Activated CD4-positive, alpha-beta T cell treated with anti-CD3 and anti-CD28 coated beads for 48 hours (primary cell): ENCODE results near the gene THYN1.
"Not testable (repeated sequence)": the region's sequence is repeated elsewhere in the genome, so short reads cannot be mapped to it uniquely, and the experiment has no call there.

Source experiments
- DNase-seq: peaks from one replicate; pipeline ENCODE4 v3.0.0-alpha.2; 2020

THYN1 gene

DNA sequence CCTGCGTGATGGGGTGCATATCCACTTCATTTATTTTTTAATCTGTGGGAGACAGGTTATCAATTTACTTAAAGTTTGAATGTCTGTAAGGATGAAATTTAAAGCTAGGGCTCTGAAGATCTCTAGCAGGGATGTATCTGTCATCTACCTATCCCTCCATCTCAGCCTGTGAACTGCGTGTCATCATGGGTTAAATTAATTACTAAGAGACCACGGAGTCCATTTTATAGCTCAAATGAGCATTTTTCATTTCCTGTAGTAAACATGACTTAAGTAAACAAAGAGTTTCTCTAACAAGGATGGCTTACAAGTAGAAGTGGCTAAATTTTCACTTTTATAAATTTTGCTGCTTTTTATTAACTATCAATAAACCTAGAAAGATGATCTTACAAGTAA, 20.2 kb upstream of the THYN1 start:
- no peak for DNase-seq

DNA sequence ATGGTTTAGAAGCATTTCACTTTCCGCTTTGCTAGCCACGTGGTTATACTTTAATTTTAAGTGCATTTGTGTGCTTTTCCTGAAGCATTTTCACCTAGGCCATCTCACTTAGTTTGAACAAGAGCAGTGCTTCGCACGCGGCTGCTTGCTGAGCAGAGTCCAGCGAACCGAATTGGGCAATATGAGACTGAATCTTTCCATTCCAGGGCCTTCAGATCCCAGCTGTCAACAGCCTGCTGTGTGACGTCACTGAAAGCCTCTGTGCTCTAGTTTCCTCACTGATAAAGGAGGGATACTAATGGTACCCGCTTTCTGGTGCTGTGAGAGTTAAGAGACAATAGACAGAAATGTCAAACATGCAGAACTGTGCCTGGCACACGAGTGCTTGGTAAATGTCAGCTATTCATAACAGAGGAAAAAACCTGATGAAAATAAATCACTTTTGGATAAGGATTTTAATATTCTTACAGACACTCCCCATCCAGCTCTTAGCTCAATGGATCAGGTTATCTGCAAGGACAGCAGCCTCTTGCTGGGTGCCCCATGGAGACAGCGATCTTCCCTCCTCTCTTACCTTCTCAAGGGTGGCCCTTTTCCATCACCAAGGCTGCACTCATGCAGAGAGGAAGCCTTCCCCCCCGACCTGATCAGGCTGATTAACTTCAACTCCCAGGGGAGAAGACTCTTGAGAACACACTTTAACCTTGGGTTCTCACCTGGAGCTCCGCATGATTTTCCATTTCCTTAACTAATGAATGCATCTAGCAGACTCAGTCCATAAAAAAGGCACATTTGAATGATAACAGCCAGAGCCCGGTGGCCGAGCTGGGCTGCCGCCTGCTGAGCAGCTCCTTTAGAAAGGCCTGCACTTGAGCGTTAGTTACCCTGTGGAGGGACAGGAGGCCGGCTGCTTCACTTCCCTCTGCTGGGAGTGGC, 19.5 kb upstream of the THYN1 start:
- DNase-seq = no peak

DNA sequence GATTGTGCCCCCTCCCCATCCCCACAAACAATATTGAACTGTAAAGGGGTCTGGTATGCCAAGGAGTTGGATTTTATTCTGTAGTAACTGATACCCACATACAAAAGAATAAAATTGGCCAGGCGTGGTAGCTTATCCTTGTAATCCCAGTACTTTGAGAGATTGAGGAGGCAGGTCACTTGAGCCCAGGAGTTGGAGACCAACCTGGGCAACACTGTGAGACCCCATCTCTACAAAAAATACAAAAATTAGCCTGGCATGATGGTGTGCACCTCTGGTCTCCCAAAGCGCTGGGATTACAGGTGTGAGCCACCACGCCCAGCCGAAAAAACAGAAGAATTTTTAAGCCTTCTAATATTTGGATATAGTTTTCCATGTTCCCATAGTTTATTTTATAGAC, 18.8 kb upstream of the THYN1 start:
- DNase-seq = no peak

DNA sequence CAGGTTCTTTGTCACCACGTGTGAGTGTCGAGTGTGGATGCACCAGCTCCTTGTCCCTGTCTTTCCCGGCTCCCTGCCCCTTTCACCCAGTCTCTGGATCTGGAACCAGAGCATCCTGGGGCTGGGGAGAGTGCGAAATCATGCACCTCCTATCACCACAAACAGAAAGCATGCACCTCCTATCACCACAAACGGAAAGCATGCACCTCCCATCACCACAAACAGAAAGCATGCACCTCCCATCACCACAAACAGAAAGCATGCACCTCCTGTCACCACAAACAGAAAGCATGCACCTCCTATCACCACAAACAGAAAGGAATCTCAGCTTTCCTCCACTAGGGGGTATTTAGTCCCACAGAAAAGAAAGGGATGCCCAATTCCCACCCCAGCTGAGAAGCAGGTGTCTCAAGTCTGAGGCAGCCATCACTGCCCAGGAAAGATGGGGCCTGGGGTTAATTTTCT, 17.1 kb upstream of the THYN1 start:
- DNase-seq = no peak

DNA sequence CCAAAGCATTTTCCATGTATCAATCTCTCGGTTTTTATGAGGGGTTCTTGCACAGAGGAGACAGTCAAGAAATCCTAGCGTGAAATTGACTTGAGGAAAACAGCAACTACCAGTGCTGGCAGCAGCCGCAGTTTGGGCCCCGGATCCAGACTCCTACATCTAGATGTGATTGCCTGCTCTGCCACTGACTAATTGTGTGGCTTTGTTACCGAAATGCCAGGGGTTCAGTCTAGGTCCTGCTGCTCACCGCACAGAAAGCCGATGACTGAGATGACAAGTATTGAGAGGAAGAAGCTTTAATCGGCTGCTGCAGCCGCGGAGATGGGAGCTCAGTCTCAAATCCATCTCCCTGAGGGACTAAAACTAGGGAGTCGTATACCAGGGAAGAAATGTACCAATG, 14.8 kb upstream of the THYN1 start:
- no peak for DNase-seq

DNA sequence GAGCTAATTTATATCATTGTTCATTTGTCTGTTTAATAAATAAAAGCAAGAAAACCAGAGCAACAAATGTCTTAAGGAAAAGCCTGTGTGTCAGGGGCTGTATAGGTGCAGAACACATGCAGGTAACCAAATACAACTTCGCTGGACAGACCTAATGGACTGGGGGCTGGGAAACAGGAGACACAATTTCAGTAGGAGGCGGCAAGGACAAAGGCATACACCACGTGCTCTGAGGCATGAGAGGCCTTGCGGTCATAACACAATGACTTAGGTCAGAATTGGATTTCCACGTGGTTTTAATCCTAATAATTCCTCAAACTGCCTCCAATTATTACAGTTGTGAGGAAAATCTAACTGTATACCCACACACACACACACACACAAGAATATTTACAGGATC, 14.3 kb upstream of the THYN1 start:
- no peak for DNase-seq

DNA sequence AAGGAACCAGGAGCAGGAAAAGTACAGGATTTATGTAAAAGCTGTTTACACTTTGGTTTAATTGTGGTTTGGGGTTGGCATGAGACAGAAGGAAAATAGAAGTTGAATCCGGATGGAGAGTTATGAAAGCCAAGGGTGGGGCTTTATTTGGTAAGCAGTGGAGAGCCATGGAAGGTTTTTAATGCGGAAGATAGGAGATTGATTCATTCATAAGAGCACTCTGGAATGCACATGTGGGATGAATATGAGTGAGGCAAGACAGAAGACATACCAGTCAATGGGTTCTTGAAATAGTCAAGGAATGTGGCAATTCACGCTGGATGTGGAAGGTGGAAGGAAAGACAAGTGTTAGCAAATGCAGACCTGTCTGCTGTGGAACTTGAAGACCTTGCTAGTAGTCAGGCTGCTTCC, 13.7 kb upstream of the THYN1 start:
- DNase-seq = no peak

DNA sequence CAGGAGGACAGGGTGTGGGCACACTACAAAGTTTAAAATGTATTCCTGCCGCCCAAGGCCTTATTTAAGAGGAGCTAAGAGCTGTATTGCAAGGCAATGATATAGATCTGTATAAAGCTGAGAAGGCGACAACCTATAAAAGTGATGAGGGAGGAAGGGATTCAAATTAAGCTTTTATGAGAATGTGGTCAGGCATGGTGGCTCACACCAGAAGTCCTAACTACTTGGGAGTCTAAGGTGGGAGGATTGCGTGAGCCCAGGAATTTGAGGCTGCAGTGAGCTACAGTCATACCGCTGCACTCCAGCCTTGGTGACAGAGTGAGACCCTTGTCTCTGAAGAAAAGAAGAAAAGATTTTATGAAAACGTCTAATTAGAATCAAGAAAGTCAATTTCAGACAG, 13.3 kb upstream of the THYN1 start:
- no peak for DNase-seq

DNA sequence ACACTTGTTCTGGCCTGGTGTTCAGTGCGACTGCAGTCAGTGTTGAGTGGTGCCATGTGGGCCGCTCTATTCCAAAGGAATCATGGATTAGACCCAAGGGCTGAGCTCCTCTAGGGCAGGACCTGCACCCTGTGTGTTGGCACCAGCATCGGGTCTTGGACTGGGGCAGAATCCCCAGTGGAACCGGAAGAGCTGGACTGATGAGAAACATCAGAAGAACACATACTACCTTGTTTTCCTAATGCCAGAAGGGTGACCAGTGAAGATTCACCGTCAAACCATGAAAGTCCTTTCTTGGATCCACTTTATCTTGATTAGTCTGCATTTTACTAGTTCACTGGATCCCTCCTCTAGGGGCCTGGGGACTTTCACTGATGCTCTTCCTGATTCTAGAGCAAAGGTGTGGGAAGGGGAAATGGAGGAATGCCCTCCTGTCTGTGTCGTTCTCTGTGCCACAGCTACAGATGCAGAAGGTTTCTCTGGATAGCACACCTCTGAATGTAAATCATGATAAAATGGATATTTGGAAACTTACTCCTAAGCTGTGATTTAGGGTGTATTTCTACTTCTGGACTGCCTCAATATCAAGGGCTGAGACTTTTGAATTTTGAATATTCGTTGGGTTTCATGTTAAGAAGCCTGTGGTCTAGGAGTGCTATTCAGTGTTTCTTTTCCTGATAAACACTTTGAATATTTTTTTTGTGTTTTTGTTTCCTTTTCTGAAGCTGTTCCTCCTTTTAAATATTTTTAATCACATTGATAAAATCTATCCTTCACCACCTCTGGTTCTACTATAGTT, 12.0 kb upstream of the THYN1 start:
- no peak for DNase-seq

DNA sequence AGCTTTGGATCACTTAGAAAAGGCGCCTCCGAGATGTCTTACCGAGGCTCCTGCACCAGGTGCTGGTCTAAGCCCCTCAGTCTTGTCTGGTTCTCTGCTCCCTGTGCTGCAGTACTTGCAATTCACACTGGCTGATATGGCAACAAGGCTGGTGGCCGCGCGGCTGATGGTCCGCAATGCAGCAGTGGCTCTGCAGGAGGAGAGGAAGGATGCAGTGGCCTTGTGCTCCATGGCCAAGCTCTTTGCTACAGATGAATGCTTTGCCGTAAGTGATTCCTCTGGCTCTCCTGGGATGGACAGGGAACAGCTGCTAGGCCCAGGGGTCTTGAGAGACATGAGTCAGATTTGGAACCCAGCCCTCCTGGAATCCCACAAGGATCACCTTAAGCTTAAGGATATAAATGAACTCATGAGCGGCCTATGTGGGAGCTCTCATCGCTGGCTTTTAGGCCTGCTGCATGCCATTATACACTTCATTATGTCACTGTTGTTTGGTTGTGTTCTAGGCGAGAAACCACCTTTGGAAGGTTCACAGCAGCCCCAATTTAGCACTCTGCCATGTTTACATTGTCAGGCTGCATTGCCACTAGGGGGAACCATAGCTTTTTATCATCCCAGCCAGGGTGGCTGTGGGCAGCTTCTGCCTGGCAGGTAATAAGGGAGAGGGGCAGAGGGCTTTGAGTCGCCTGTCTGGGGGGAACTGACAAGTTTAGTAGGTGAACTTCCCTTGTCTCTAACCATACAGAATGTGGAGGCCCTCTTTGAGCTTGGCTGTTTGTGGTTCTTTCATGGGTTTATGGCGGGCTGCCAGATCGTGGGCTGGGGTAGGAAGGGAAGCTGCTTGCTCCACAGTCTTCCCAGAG, 8.7 kb upstream of the THYN1 start:
- peak; percentile 45 for DNase-seq

DNA sequence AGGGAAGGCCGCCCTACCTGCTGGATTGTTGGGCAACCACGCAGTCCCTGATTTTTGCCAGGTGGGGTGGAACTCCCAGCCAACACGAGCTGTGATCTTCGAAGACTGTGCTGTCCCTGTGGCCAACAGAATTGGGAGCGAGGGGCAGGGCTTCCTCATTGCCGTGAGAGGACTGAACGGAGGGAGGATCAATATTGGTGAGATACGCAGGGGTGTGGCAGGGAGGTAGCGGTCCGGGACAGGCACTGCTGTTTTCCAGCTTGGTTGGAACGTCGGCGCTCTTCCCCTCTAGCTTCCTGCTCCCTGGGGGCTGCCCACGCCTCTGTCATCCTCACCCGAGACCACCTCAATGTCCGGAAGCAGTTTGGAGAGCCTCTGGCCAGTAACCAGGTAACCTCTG, 7.8 kb upstream of the THYN1 start:
- no peak for DNase-seq

DNA sequence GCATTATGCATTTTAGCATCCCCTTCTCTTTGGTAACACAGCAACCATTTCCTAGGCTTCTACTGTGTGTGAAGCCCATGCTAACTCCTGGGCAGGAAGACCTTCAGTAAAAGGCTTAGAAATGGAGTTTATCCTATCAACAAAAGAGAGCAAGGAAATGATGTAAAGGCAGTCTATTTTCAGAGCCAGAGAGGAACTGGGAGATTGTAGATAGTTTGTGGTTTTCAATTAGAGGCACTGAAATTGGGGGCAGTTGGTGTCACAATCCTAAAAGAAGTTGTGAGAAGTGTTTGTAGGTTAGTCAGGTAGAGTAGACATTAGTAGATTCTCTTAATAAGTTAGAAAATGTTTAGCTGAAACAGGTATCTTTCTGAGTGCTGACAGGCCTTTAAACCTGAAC, 7.4 kb upstream of the THYN1 start:
- no peak for DNase-seq

DNA sequence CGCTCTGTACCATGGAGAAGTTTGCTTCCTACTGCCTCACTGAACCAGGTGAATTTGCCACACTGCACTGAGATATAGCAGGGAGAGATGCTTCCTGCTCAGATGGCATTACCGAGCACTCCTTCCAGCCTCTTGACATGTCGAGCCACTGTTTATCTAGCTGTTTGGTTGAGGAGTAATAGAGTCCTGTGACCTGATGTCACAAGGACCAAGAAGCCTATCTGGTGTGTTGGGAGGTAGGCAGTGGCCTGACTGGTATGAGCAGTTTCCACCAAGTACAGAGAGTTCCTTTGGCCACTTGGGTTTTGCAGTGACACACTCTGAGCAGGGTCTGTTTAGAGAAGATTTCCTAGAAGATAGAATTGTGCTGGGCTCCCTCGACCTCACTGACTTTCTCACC, 5.4 kb upstream of the THYN1 start:
- DNase-seq = no peak

DNA sequence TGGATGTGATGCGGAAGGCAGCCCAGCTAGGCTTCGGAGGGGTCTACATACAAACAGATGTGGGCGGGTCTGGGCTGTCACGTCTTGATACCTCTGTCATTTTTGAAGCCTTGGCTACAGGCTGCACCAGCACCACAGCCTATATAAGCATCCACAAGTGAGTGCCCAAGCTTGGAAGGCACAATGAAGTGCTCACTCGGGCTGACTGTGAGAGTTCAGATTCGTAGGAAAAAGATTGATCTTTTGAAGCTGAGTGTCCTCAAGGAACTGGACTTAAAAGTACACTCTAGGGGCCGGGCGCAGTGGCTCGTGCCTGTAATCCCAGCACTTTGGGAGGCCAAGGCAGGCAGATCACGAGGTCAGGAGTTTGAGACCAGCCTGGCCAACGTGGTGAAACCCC, 3.9 kb upstream of the THYN1 start:
- DNase-seq = no peak

DNA sequence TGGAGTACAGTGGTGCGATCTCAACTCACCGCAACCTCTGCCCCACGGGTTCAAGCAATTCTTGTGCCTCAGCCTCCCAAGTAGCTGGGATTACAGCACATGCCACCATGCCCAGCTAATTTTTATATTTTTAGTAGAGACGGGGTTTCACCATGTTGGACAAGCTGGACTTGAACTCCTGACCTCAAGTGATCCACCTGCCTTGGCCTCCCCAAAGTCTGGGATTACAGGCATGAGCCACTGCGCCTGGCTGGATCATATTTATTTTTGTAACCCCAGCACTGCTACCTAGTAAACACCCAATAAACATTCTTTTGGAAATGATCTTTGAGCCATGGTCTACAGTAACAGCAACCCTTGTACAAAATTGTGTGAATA, 2.0 kb upstream of the THYN1 start:
- not testable (repeated sequence) for DNase-seq

DNA sequence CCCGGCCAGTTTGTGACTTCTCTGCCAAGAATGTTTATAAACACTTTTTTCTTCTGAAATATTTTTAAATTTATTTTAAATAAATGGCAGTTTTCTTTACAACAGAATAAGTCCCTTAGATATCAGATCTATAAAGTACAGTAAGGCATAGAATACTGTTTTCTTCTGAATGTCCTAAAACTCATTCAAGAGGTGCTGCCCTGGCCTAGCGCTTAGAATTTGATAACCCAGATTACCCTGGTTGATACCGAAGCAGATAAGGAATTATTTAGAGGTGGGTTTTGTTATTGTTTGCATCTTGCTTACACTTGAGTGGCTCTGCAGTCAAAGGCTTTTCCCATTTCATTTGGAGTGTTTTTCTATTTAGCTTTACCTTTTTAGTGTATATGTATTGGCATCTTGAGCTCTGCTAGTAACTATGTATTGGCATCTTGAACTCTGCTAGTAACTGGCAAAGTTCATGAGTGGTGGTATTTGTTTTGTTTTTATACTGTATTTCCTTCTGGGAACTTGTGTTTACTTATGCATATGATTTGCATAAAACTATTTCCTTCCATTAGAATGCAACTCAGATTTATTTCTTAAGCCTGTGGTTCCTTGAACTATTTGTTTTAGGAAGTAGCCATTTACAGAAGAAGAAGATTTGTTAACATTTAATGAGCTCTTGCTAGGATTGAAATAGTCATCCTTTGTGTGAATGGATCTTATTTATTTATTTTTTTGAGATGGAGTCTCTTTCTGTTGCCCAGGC, 1.5 kb upstream of the THYN1 start:
- no peak for DNase-seq

DNA sequence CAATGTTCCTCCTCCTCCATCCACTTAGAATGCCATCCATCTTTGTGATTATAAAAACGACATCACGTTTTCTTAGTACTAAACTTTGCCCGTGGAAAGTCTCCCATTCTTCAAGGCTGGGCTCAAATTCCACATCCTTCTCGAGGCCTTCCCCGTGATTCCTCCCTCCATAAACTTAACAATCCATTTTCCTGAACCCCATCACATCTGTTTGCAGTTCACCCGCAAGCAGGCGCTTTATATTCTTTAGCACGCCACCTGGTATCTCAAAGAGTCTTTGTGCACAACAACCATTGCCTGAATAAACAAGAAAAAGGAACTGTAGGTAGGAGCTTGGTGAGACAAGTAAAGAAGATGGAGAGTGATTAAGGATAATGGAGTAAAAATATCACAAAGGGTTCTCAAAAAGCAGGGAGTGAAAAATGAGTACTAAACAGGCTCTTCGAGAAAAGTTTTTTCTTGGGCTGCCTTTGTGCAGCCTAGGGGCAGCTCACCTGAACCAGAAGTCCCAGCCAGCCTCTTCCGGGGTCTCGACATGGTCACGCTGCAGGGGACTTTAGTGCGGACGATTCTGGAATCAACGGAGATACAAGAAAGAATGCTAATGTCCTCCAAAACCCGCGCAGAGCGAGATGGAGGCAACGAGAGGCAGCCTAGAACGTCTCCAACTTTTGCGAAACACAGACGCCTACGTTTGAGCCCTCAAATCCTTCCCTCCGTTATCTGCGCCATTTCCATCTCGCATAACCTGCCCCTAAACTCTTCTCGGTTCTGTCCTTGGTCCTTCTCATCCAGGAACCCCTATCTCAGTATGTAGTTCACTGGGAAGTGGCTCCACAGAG, 585 bp downstream of the THYN1 start:
- peak; percentile 51 for DNase-seq

DNA sequence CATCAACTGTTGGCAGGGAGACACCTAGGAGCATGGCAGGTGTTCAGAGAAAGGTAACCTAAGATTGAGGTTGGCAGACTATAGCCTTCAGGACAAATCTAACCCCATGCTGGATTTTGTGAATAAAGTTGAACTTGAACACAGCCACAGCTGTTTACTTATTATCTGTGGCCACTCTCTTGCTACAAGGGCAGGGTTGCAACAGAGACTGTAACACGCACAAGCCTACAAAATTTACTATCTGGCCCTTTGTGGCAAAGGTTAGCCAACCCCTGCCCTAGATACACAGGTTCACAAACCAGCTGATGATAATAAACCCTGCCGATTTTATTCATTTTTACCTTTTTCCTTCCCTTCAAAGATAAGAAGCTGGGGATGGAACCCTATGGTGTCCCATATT, 2.5 kb downstream of the THYN1 start:
- no peak for DNase-seq

DNA sequence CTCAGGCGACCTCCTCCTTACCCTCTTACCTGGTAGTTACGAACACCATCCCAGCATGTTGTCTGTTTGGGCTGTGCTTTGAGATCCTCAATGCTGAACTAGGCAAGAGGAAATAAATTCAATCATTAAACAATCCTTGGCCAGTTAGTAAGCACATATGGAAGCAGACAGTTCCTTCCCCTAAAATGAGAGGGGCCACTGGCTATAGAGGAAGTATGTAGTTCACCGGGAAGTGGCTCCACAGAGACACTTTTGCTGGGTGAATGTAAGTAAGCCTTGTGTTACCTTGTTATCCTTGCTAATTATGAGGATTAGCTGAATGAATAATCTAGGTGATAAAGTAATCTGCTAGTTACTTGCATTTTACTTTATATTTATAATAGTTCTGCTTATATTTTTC, 2.9 kb downstream of the THYN1 start:
- no peak for DNase-seq

DNA sequence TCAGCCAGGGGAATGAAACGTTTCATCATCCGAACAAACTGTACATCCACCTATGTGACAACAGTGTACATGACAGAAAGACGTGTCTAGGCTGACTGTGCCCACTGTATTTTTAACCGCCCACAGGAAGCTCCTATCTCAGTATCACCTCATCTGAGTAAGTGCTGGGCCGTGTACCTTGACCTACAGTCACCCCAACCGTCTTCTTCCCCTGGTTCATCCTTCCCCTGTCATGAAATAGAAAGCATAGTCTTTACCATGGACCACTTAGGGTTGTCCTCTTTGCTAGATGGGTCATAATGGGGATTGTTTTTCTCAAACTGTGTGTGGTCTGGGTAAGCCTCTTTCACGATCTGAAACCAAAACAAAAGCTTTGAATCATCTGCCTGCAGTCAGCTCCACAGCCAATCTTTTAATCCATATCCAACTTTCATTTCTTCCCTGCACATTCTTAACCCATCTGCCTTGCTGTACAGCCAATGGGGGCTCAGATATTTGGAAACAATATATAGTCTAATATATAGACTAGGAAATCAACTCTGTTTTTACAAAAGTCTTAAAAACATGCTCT, 4.2 kb downstream of the THYN1 start:
- peak; percentile 40 for DNase-seq

DNA sequence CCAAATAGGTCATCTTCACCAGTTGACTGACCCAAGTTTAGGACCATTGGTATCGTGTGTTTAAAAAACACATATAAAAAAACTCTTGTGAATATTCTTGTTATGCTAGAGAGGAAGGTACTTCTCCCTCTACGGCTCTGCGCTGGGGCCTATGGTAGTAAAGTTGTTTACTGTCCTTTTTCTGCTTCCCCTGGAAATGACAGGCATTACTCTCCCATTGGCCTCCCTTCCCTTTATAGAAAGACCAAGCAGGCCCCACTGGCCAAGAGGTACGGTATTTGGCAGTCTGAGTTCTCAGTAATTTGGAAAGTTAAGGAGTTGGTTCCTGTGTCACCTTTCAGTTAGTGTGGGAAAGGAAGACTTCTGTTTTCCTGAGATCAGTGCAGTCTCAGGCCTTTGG, 6.5 kb downstream of the THYN1 start:
- DNase-seq = no peak
